OCI-LY7 (cell line): ENCODE results near the gene GPANK1. TPM values are rescaled to one million over a fixed set of nuclear protein-coding genes. Genes with fewer than 3 reads are reported as not detected.
A peak's percentile ranks its signal among the peaks of the same experiment; 100 is the strongest.

Experiments
- BruUV-seq: library from RNA; stranded (reverse); fragments of 400-500 nt; replicated peaks from 2 replicates; lab custom pipeline; 2021; lab: Mats Ljungman, UMichigan
- CTCF ChIA-PET: fragments of 300-600 bp; sonication (Branson Sonifier 250); formaldehyde crosslinking; loops from one replicate; lab custom pipeline; 2022; ENCODE audit warnings: antibody characterized with exemption; ENCODE audit not compliant: unreplicated experiment; lab: Charles Lee
- POLR2A ChIA-PET: fragments of 300-600 bp; sonication (Branson Sonifier 250); formaldehyde crosslinking; loops from one replicate; lab custom pipeline; 2022; ENCODE audit warnings: antibody characterized with exemption; lab: Charles Lee
- DNase-seq: peaks from one replicate; pipeline ENCODE4 v3.0.0-alpha.2; 2015; ENCODE audit warnings: low spot score
- H2AFZ ChIP-seq: fragments of 200-600 bp; sonication (generic), shearing (Covaris generic); 2 replicates; pipeline ENCODE4 v1.6.1; 2014; ENCODE audit warnings: mild to moderate bottlenecking, antibody characterized with exemption, low read length, moderate library complexity
- H3K27ac ChIP-seq: fragments of 200-600 bp; sonication (generic); 2 replicates; pipeline ENCODE4 v1.5.1; 2014; ENCODE audit warnings: mixed run types, low read depth, mild to moderate bottlenecking, moderate library complexity, low read length, inconsistent platforms; ENCODE audit not compliant: poor library complexity, severe bottlenecking
- H3K36me3 ChIP-seq: fragments of 200-600 bp; sonication (generic); 2 replicates; pipeline ENCODE4 v1.6.1; 2014; ENCODE audit warnings: mild to moderate bottlenecking, antibody characterized with exemption, low read length, moderate library complexity, mixed read lengths; ENCODE audit not compliant: insufficient read depth
- H3K4me1 ChIP-seq: fragments of 200-600 bp; sonication (generic); 2 replicates; pipeline ENCODE4 v1.5.1; 2014; ENCODE audit warnings: mild to moderate bottlenecking, low read length; ENCODE audit not compliant: insufficient read depth, poor library complexity, severe bottlenecking
- H3K4me2 ChIP-seq: fragments of 200-600 bp; sonication (generic); 2 replicates; pipeline ENCODE4 v1.6.1; 2014; ENCODE audit warnings: mild to moderate bottlenecking, low read length
- H3K4me3 ChIP-seq: fragments of 200-600 bp; sonication (generic); 2 replicates; pipeline ENCODE4 v1.5.1; 2014; ENCODE audit warnings: mild to moderate bottlenecking, low read depth, low read length; ENCODE audit not compliant: poor library complexity, severe bottlenecking
- H3K79me2 ChIP-seq: fragments of 200-600 bp; sonication (generic); 2 replicates; pipeline ENCODE4 v1.6.1; 2016; ENCODE audit warnings: low read depth, mild to moderate bottlenecking, low read length, moderate library complexity, mixed read lengths; ENCODE audit not compliant: insufficient read depth
- H3K9me2 ChIP-seq: fragments of 200-600 bp; sonication (generic); 2 replicates; pipeline ENCODE4 v1.6.1; 2016; ENCODE audit warnings: mild to moderate bottlenecking, low read length, mixed read lengths; ENCODE audit not compliant: insufficient read depth
- H3K9me3 ChIP-seq: fragments of 200-600 bp; sonication (generic); 2 replicates; pipeline ENCODE4 v1.6.1; 2014; ENCODE audit warnings: mild to moderate bottlenecking, mixed run types, low read length, mixed read lengths
- H4K20me1 ChIP-seq: fragments of 200-600 bp; sonication (generic); 2 replicates; pipeline ENCODE4 v1.6.1; 2014; ENCODE audit warnings: mild to moderate bottlenecking, antibody characterized with exemption, low read length, moderate library complexity, mixed read lengths; ENCODE audit not compliant: insufficient read depth
- EZH2phosphoT487 ChIP-seq: fragments of 200-600 bp; sonication (generic); IDR thresholded peaks from 2 replicates; pipeline ENCODE4 v1.6.1; 2018; ENCODE audit warnings: low read depth, borderline replicate concordance, mild to moderate bottlenecking, mixed run types, antibody characterized with exemption, low read length, moderate library complexity, mixed read lengths
- intact Hi-C: fragments of 100-400 bp; cut with micrococcal nuclease; formaldehyde crosslinking; loops from one replicate; pipeline ENCODE4 v1.10.0; 2022; ENCODE audit not compliant: unreplicated experiment
- total RNA-seq, 2 experiments: library from RNA; depleted of rRNA in 1 of 2; stranded (reverse); fragments of >200 nt in 1 of 2; shearing (Covaris generic) in 1 of 2; gene quantifications; 2 replicates each; pipeline ENCODE4 v1.2.3, GENCODE V29; 2014 to 2022
- TF ChIP-seq, protein P1 (sequence below): fragments of 200-600 bp; sonication (generic); conservative IDR thresholded peaks from 2 replicates; pipeline ENCODE4 v1.5.1; 2014; ENCODE audit warnings: mild to moderate bottlenecking, antibody characterized with exemption, low read length, moderate library complexity, mixed read lengths

Gene GPANK1
- total RNA-seq, 2 experiments from 2014 or later, result 34.3 to 40.7 TPM

DNA sequence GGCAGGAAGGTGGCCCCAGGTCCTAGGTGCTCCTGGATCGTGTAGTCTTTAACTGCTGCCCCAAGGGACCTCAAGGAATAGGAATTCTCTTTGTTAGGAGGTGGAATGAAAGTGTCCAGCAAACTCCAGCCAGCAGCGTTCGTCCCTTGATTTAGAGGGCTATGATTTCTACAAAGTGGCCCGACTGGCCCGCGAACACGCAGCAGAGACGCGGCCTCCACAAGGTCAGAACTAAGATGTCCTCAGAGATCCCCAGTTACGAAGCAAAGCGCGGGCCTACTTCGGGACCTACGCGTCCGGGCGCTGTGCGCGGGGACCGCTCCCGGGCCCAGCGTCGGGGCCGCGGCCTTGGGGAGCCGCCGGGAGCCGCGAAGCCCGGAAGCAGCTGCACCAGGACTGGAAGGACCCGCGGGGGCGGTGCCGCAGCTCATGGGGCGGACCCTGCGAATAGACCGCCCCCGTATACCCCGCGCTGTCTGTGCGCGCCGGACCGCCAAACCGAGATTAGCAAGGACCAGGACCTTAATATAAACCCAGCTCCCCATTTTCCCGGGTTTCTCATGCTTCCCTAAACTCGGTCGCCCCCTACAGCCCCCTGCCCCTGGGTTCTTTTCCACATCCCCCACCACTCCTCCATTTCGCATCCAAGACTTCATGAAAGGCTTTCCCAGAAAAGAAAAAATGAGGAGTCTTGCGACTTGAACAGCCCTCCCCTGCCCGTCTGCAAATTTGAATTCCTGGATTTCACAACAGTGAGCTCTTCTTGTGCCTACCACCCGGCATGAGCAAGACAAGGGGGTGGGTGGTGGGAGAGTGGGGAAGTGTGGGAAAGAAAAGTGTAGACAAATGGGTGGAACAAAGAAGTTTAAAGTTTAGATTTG, 4.2 kb downstream of the GPANK1 start, which contains the start of gene C6orf47:
TSS of gene C6orf47 (minus strand) at position 398 of the 881 bp plus-strand sequence. CDS start 831 bp downstream, outside the sequence.
- CTCF ChIA-PET, result no interaction called here
- intact Hi-C loops, result no loop called here
- peak; percentile 86 for DNase-seq
- Histone ChIP-seq H3K9me2 (no peaks in the 10 kb centered on the region), H3K4me2 (peak within 1 kb of the TSS; percentile 97), H4K20me1 (no peaks in the 10 kb centered on the region), H3K9me3 (no peaks in the 10 kb centered on the region), H3K36me3 (peaks cover 34% of the 10 kb centered on the region), H3K4me3 (peak within 1 kb of the TSS; percentile 75), H3K27ac (peak within 1 kb of the TSS; percentile 43), H3K4me1 (peaks cover 55% of the 10 kb centered on the region), H3K79me2 (peaks cover 33% of the 10 kb centered on the region), H2AFZ (peak within 1 kb of the TSS; percentile 3; the same call in 1 of the 2 replicates)
- no TSS peak for BruUV-seq
- TF ChIP-seq, protein P1, sequence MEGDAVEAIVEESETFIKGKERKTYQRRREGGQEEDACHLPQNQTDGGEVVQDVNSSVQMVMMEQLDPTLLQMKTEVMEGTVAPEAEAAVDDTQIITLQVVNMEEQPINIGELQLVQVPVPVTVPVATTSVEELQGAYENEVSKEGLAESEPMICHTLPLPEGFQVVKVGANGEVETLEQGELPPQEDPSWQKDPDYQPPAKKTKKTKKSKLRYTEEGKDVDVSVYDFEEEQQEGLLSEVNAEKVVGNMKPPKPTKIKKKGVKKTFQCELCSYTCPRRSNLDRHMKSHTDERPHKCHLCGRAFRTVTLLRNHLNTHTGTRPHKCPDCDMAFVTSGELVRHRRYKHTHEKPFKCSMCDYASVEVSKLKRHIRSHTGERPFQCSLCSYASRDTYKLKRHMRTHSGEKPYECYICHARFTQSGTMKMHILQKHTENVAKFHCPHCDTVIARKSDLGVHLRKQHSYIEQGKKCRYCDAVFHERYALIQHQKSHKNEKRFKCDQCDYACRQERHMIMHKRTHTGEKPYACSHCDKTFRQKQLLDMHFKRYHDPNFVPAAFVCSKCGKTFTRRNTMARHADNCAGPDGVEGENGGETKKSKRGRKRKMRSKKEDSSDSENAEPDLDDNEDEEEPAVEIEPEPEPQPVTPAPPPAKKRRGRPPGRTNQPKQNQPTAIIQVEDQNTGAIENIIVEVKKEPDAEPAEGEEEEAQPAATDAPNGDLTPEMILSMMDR, result no peak
- no peak for TF ChIP-seq EZH2phosphoT487
- POLR2A ChIA-PET, result interaction anchor here (0.6 to 1.9 kb wide), 7 partner anchors 8 to 298 kb away, joined by 3 to 8 read pairs (median 4); partner anchors contain the start of genes BAG6 and LSM2

DNA sequence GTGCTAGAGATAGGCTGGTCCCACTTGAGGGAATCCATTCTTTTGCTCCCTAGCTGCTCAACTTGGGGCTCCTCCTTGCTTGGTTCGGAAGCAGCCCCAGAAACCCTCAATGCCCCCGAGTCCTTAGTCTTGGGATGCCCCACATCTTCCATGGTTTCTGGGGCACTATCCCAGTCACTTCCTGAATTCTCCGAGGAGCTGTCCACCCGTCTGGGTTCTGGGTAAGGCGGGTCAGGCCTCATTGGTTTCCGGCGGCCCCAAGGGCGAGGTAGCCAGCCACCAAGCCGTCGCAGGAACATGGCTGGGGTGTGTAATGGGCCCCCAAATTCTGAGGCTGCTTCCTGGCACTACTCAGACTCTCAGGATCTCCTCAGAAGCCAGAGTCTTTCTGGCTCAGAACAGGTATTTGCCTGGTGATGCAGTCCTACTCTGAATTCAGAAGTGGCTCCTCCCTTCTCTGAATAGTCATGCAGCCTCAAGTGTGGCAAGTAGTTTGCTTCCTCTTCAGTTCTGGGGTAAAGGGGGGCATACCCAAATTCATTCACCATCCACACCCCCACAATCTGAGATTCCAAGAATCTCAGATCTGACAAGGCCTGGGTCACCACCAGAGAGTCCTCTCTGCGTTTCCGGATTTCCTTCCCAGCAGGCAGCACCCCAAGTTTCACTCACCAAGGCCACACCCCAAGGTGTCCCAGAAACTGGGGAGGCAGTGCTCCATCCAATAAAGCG, 5.0 kb downstream of the GPANK1 start:
- Histone ChIP-seq H3K9me2 (no peaks in the 10 kb centered on the region), H2AFZ (peak overlapping the region; percentile 3; the same call in 1 of the 2 replicates), H3K4me2 (peak overlapping the region; percentile 97), H4K20me1 (no peaks in the 10 kb centered on the region), H3K4me3 (peak overlapping the region; percentile 75), H3K79me2 (peaks cover 33% of the 10 kb centered on the region), H3K9me3 (no peaks in the 10 kb centered on the region), H3K4me1 (peaks cover 55% of the 10 kb centered on the region), H3K27ac (peak overlapping the region; percentile 43), H3K36me3 (peaks cover 34% of the 10 kb centered on the region)
- CTCF ChIA-PET, result no interaction called here
- TF ChIP-seq, protein P1, result no peak
- TF ChIP-seq EZH2phosphoT487, result no peak
- no TSS peak for BruUV-seq
- POLR2A ChIA-PET, result interaction anchor here (0.9 to 1.5 kb wide), 3 partner anchors 109 to 298 kb away, joined by 4 read pairs; partner anchors contain the start of gene LSM2
- intact Hi-C loops, result no loop called here
- DNase-seq, result peak; percentile 49
